Measurements from ENCODE around the gene CAD. TPM values are rescaled to one million over a fixed set of nuclear protein-coding genes. Genes with fewer than 3 reads are reported as not detected.

Gene CAD
- total RNA-seq, 4 donors from 2014 or later = 17.6 to 34.5 (median 22.0) TPM

DNA sequence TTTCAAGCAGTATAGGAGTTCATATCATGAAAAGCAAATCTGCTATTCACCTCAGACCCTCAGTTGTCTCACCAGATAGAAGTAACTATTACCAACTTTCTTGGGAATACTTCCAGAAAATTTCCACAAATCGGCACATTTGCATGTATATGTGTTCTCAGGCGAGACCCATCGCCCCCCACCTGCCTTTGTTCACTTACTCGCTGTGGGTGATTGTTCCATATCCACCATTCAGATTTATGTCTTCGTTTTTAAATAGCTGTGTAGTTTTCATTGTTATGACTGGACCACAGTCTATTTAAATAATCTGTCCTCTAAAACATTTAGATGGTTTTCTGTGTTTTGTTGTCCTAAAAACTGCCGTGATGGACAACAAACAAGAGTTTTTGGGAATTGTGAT lies 68.3 kb downstream of the CAD start:
- DNase-seq = no peak
- intact Hi-C loops (cut with DNase I) = no loop called here
- Histone ChIP-seq H3K27me3 (peaks cover 0 to 65% (median 0%) of the 10 kb centered on the region in 4 donors), H3K36me3 (no peaks in the 10 kb centered on the region), H3K4me1 (no peaks in the 10 kb centered on the region), H3K4me3 (no peak overlapping the region), H3K9me3 (no peaks in the 10 kb centered on the region), H3K27ac (no peak overlapping the region)
- WGBS, 2 donors = 65 to 74% methylated on average over 6 of the region's 6 CpGs
- no peak for TF ChIP-seq POLR2A (IDR thresholded peaks at IDR 0.05)
- TF ChIP-seq CTCF (IDR thresholded peaks at IDR 0.05) = no peak

DNA sequence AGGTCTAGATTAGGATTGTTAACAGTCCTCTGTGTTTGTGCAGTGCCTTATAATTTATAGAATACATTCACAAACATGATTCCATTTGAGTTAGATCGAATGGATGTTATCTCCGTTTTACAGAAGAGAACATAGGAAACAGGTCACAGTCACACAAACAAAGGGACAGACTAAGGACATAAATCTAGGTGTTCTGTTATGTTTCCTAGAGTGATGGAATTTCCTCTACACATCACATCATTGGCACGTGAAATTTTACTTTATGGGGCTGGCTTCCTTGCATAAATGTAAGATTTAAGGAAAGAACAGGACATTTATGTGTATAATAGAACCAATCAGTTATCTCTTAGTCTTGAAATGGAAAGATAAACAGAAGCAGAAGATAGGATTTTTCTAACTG lies 71.4 kb downstream of the CAD start:
- 35 to 41% methylated on average over 3 of the region's 3 CpGs for WGBS, 2 donors
- intact Hi-C loops (cut with DNase I) = no loop called here

GRCh38 chr2:27290549-27290948 lies 73.4 kb downstream of the CAD start:
- H3K27me3 ChIP-seq = peaks cover 0 to 31% (median 0%) of the 10 kb centered on the region in 4 donors
- 65 to 80% methylated on average over 5 of the region's 5 CpGs for WGBS, 2 donors
- no peak for DNase-seq
- peaks cover 5 to 18% (median 6%) of the 10 kb centered on the region in 3 donors for H3K4me1 ChIP-seq
- TF ChIP-seq POLR2A (IDR thresholded peaks at IDR 0.05) = no peak
- no peak for TF ChIP-seq CTCF (IDR thresholded peaks at IDR 0.05)
- H3K27ac ChIP-seq = no peak overlapping the region
- H3K9me3 ChIP-seq = no peaks in the 10 kb centered on the region
- intact Hi-C loops (cut with DNase I) = no loop called here
- H3K4me3 ChIP-seq = no peak overlapping the region
- no peaks in the 10 kb centered on the region for H3K36me3 ChIP-seq

More for the DNA sequence above, 71.4 kb downstream of the CAD start:
- H3K36me3 ChIP-seq = no peaks in the 10 kb centered on the region
- peaks cover 5 to 11% (median 6%) of the 10 kb centered on the region in 3 donors for H3K4me1 ChIP-seq
- H3K9me3 ChIP-seq = no peaks in the 10 kb centered on the region
- no peak for DNase-seq
- no peak for TF ChIP-seq POLR2A (IDR thresholded peaks at IDR 0.05)
- no peak for TF ChIP-seq CTCF (IDR thresholded peaks at IDR 0.05)
- no peak overlapping the region for H3K27ac ChIP-seq
- H3K27me3 ChIP-seq = peaks cover 0 to 45% (median 0%) of the 10 kb centered on the region in 4 donors
- H3K4me3 ChIP-seq = no peak overlapping the region

- TF ChIP-seq CTCF (IDR thresholded peaks at IDR 0.05) (peak in 1 of 6 experiments; percentile 14), POLR2A (IDR thresholded peaks at IDR 0.05) (no peak)
- WGBS, 2 donors = 57 to 67% methylated on average over 6 of the region's 6 CpGs
- intact Hi-C loops (cut with DNase I) = no loop called here
- Histone ChIP-seq H3K36me3 (no peaks in the 10 kb centered on the region), H3K27ac (no peak overlapping the region), H3K4me3 (no peak overlapping the region), H3K4me1 (peaks cover 5 to 18% (median 6%) of the 10 kb centered on the region in 3 donors), H3K9me3 (no peaks in the 10 kb centered on the region), H3K27me3 (peaks cover 0 to 31% (median 0%) of the 10 kb centered on the region in 4 donors)
- DNase-seq = no peak
Measured at GRCh38 chr2:27291865-27292264, 74.7 kb downstream of the CAD start.

Other genes starting within 250 kb of the CAD start
- gene MAPRE3, start 246.7 kb upstream of the CAD start, total RNA-seq = 1 to 10 TPM; 4.4 to 7.6 (median 5.2) TPM
- 10 to 100 TPM; 15.7 to 34.5 (median 32.1) TPM for gene TMEM214, start 184.4 kb upstream of the CAD start, total RNA-seq
- gene AGBL5, start 165.7 kb upstream of the CAD start, total RNA-seq = 10 to 100 TPM in 2 of 4 donors, 1 to 10 TPM in 2; 4.7 to 12.4 (median 9.6) TPM
- gene OST4, start 145.7 kb upstream of the CAD start, total RNA-seq = 100 to 1,000 TPM; 149 to 242 (median 193) TPM
- gene EMILIN1, start 138.8 kb upstream of the CAD start, total RNA-seq = 10 to 100 TPM in 2 of 4 donors, 1 to 10 TPM in 2; 6.2 to 27.8 (median 9.9) TPM
- gene KHK, start 130.6 kb upstream of the CAD start, total RNA-seq = 1 to 10 TPM; 1.3 to 1.9 (median 1.4) TPM
- gene CGREF1, start 98.2 kb upstream of the CAD start, total RNA-seq = 1 to 10 TPM; 2.6 to 6.1 (median 3.9) TPM
- gene ABHD1, start 93.6 kb upstream of the CAD start, total RNA-seq = not detected
- 10 to 100 TPM; 45.5 to 77.9 (median 53.9) TPM for gene PREB, start 82.7 kb upstream of the CAD start, total RNA-seq
- gene PRR30, start 78.0 kb upstream of the CAD start, total RNA-seq = not detected
- gene TCF23, start 68.4 kb upstream of the CAD start, total RNA-seq = not detected
- 100 to 1,000 TPM in 2 of 4 donors, 10 to 100 TPM in 2; 57.1 to 124 (median 91.0) TPM for gene ATRAID, start 5.3 kb upstream of the CAD start, total RNA-seq
- gene SLC5A6, start 5.1 kb upstream of the CAD start, total RNA-seq = 10 to 100 TPM; 13.5 to 38.6 (median 23.2) TPM
- under 1 TPM in 2 of 4 donors, not detected in 2; 0.18 to 0.19 TPM for gene SLC30A3, start 45.7 kb downstream of the CAD start, total RNA-seq
- gene DNAJC5G, start 58.1 kb downstream of the CAD start, total RNA-seq = under 1 TPM in 1 of 4 donors, not detected in 3; 0.38 TPM
- gene TRIM54, start 65.1 kb downstream of the CAD start, total RNA-seq = not detected
- gene UCN, start 91.1 kb downstream of the CAD start, total RNA-seq = 1 to 10 TPM in 1 of 4 donors, not detected in 3; 1.1 TPM
- 10 to 100 TPM; 39.3 to 66.1 (median 48.1) TPM for gene MPV17, start 105.7 kb downstream of the CAD start, total RNA-seq
- 10 to 100 TPM; 37.2 to 59.7 (median 52.3) TPM for gene GTF3C2, start 139.4 kb downstream of the CAD start, total RNA-seq
- gene EIF2B4, start 153.0 kb downstream of the CAD start, total RNA-seq = 10 to 100 TPM; 30.4 to 44.3 (median 38.3) TPM
- gene SNX17, start 153.2 kb downstream of the CAD start, total RNA-seq = 100 to 1,000 TPM in 1 of 4 donors, 10 to 100 TPM in 3; 53.5 to 106 (median 75.8) TPM
- gene ZNF513, start 163.4 kb downstream of the CAD start, total RNA-seq = 10 to 100 TPM in 3 of 4 donors, 1 to 10 TPM in 1; 6.4 to 15.6 (median 12.8) TPM
- 10 to 100 TPM; 51.9 to 77.1 (median 67.4) TPM for gene PPM1G, start 192.2 kb downstream of the CAD start, total RNA-seq
- gene NRBP1, start 211.3 kb downstream of the CAD start, total RNA-seq = 10 to 100 TPM; 66.6 to 89.6 (median 81.5) TPM
- gene KRTCAP3, start 225.0 kb downstream of the CAD start, total RNA-seq = 10 to 100 TPM in 3 of 4 donors, 1 to 10 TPM in 1; 9.8 to 29.3 (median 19.1) TPM

Measured in esophagus squamous epithelium (tissue), 5 donors.